Measurements from ENCODE around the gene DENND2D. TPM values are rescaled to one million over a fixed set of nuclear protein-coding genes. Genes with fewer than 3 reads are reported as not detected.

DENND2D gene
- total and polyA plus RNA-seq, 9 of the 15 experiments (the other 6 are each of a cell fraction or from before 2014, with no cell fraction given): 0.08 to 0.44 (median 0.13) TPM; not detected in 6

DNA sequence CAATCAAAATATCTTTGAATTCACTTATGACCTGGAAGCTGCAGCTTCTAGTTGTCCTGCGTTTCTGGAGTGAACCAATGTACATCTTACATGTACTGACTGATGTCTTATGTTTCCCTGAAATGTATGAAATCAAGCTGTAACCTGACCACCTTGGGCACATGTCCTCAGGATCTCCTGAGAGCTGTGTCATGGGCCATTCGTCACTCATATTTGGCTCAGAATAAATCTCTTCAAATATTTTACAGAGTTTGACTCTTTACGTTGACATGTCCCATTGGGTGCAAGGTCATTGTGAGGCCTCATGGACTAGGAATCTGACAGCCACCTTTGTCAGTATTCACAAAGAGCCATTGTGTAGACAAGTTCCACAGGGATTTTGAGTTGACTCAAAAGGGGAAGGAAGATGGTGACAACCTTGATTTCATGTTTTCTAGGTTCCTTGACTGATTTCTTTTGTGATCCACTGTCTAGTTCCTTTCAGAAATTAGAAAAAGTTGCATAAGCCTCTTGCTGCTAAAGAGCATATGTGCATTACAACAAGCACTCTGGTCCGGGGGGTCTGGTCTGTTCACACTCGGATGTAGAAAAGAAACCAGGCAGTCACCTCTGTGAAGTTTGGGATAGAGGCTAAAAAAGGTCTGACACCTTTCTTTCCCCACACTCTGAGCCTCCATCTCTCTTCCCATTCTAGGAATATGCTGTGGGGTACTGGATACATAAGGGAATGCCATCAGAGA is 37.8 kb upstream of the DENND2D start:
- Histone ChIP-seq H3K79me2 (ENCODE audit: control insufficient read depth, insufficient read depth, low read length) (no peaks in the 10 kb centered on the region), H3K9me1 (ENCODE audit: control insufficient read depth, insufficient read depth, low read length) (no peaks in the 10 kb centered on the region), H3K4me2 (ENCODE audit: insufficient read depth, low read length) (no peak overlapping the region), H4K20me1 (replicated peaks; ENCODE audit: control insufficient read depth, insufficient read depth, low read length) (no peaks in the 10 kb centered on the region), H3K27ac (ENCODE audit: extremely low read depth, low read depth, low read length) (no peak overlapping the region), H3K4me3 (no peak overlapping the region), H2AFZ (ENCODE audit: low read depth, low read length) (no peak overlapping the region), H3K36me3 (ENCODE audit: control insufficient read depth, insufficient read depth, low read length) (no peaks in the 10 kb centered on the region), H3K27me3 (ENCODE audit: control insufficient read depth in 2 of 2, insufficient read depth in 2 of 2, low read length in 2 of 2) (peaks cover 6 to 11% of the 10 kb centered on the region in 2 experiments; a peak in 4 of 5 replicates), H3K9me3 (replicated peaks; ENCODE audit: control insufficient read depth, insufficient read depth, low read depth, low read length) (no peaks in the 10 kb centered on the region), H3K9ac (ENCODE audit: insufficient read depth in 1 of 2, low read depth in 2 of 2, low read length in 2 of 2) (no peak overlapping the region), H3K4me1 (replicated peaks in 1 of 2; ENCODE audit: control insufficient read depth in 2 of 2, insufficient read depth in 2 of 2, low read length in 2 of 2) (no peaks in the 10 kb centered on the region)
- WGBS (ENCODE audit: insufficient coverage, low coverage, missing lambda C conversion rate): 0% methylated on average over 5 of the region's 5 CpGs
- TF ChIP-seq, protein P1, sequence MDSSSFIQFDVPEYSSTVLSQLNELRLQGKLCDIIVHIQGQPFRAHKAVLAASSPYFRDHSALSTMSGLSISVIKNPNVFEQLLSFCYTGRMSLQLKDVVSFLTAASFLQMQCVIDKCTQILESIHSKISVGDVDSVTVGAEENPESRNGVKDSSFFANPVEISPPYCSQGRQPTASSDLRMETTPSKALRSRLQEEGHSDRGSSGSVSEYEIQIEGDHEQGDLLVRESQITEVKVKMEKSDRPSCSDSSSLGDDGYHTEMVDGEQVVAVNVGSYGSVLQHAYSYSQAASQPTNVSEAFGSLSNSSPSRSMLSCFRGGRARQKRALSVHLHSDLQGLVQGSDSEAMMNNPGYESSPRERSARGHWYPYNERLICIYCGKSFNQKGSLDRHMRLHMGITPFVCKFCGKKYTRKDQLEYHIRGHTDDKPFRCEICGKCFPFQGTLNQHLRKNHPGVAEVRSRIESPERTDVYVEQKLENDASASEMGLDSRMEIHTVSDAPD (CRISPR knock-in tag; IDR thresholded peaks at IDR 0.05): no peak
- TF ChIP-seq HDAC3 (IDR thresholded peaks at IDR 0.05; ENCODE audit: borderline replicate concordance, partially characterized antibody): no peak
- no peak for TF ChIP-seq PHF20 (IDR thresholded peaks at IDR 0.05; ENCODE audit: partially characterized antibody)
- TF ChIP-seq TCF3 (CRISPR knock-in tag; IDR thresholded peaks at IDR 0.05): no peak
- no peak for TF ChIP-seq SRSF1 (IDR thresholded peaks at IDR 0.05; ENCODE audit: low read depth, low read length)
- no peak for TF ChIP-seq EP400 (IDR thresholded peaks at IDR 0.05)
- TF ChIP-seq RCOR1 (IDR thresholded peaks at IDR 0.05; ENCODE audit: borderline replicate concordance in 1 of 2, low read depth in 2 of 2, low read length in 2 of 2): no peak
- TF ChIP-seq HDAC8 (tag; IDR thresholded peaks at IDR 0.05): no peak
- ATAC-seq: no peak
- CTCF ChIA-PET (ENCODE audit: low intra/inter-chr PET ratio): no interaction called here
- intact Hi-C loops (cut with micrococcal nuclease) (no loop called here), in situ Hi-C loops (cut with MboI) (no loop called here)
- POLR2A ChIA-PET: interaction anchor here (1.3 kb wide), 1 partner anchor 29 kb away, joined by 3 read pairs; no protein-coding TSS in a partner anchor
- FAIRE-seq: no peak
- no TSS peak for BruUV-seq (replicated peaks)
- no peak for DNase-seq (ENCODE audit: extremely low read depth in 1 of 4, low spot score in 3 of 4)

All from K562 (cell line).